DND-41 (cell line): Measurements from ENCODE around the gene TM9SF2.

Experiments used
- ATAC-seq: fragments of 200-7000 bp; cut with Tn5 transposase; 3 replicates; pipeline ENCODE4 v1.9.1; 2021; ENCODE audit warnings: low read depth; ENCODE audit not compliant: insufficient read depth
- DNase-seq: peaks from one replicate; pipeline ENCODE4 v3.0.0-alpha.2; 2020
- H2AFZ ChIP-seq: 2 replicates; pipeline ENCODE4 v1.6.0; 2012; ENCODE audit warnings: low read depth, low read length
- H3K27ac ChIP-seq: 2 replicates; pipeline ENCODE4 v1.5.1; 2012; ENCODE audit warnings: low read length, inconsistent platforms
- H3K27me3 ChIP-seq: fragments of 200-600 bp; sonication (generic); 2 replicates; pipeline ENCODE4 v1.6.0; 2012; ENCODE audit warnings: low read length, mild to moderate bottlenecking, inconsistent platforms; ENCODE audit not compliant: insufficient read depth, poor library complexity
- H3K36me3 ChIP-seq: 2 replicates; pipeline ENCODE4 v1.5.1; 2012; ENCODE audit warnings: low read length, inconsistent platforms; ENCODE audit not compliant: insufficient read depth
- H3K4me1 ChIP-seq: 2 replicates; pipeline ENCODE4 v1.5.1; 2012; ENCODE audit warnings: mild to moderate bottlenecking, low read length; ENCODE audit not compliant: insufficient read depth
- H3K4me2 ChIP-seq: 2 replicates; pipeline ENCODE4 v1.6.0; 2012; ENCODE audit warnings: mild to moderate bottlenecking, moderate library complexity, low read length, inconsistent platforms; ENCODE audit not compliant: insufficient read depth
- H3K4me3 ChIP-seq, 2 experiments: fragments of 200-600 bp in 1 of 2; shearing (Covaris generic) in 1 of 2; 2 replicates each; pipeline ENCODE4 v1.5.1; 2012 to 2016; ENCODE audit warnings: inconsistent platforms in 2 of 2, low read length in 2 of 2, mild to moderate bottlenecking in 2 of 2, low read depth in 1 of 2, moderate library complexity in 1 of 2
- H3K79me2 ChIP-seq: 2 replicates; pipeline ENCODE4 v1.6.0; 2012; ENCODE audit warnings: low read length, inconsistent platforms; ENCODE audit not compliant: insufficient read depth
- H3K9ac ChIP-seq: 2 replicates; pipeline ENCODE4 v1.6.0; 2012; ENCODE audit warnings: low read depth, mild to moderate bottlenecking, inconsistent platforms, low read length, moderate library complexity
- H3K9me3 ChIP-seq: 2 replicates; pipeline ENCODE4 v1.5.1; 2012; ENCODE audit warnings: low read length, moderate library complexity, mild to moderate bottlenecking, inconsistent platforms; ENCODE audit not compliant: insufficient read depth, severe bottlenecking
- H4K20me1 ChIP-seq: 2 replicates; pipeline ENCODE4 v1.6.0; 2012; ENCODE audit warnings: low read length; ENCODE audit not compliant: insufficient read depth
- EZH2 ChIP-seq: IDR thresholded peaks from 3 replicates; pipeline ENCODE4 v1.6.1; 2012; ENCODE audit warnings: borderline replicate concordance, low read depth, mild to moderate bottlenecking, moderate library complexity, low read length, inconsistent platforms; ENCODE audit not compliant: severe bottlenecking
- TF ChIP-seq, protein P1 (sequence below): IDR thresholded peaks from 2 replicates; pipeline ENCODE4 v1.5.1; 2012; ENCODE audit warnings: borderline replicate concordance, low read length, moderate library complexity, mild to moderate bottlenecking; ENCODE audit not compliant: poor library complexity, severe bottlenecking; ENCODE audit errors: extremely low read depth

Gene TM9SF2

DNA sequence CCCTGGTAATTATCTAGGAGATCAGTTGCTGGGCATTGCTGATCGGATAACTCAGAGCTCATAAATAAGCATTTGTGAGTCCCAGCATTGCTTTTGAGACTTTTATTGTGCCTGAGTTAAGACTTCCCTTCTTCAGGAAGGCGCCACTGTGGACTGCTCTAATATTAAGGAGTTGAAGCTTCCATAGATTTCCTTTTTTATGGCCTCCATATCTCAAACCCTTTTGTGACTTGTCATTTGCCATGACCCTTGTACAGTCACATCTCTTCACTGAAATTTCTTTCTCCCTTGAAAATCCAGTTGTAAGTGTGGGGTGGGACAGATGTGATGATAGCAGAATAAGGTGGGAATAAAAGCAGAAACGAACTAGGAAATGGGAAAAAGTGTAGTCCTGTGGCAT lies 6.3 kb downstream of the TM9SF2 start:
- no peak overlapping the region for H3K27ac ChIP-seq
- peaks cover 29% of the 10 kb centered on the region for H3K36me3 ChIP-seq
- H3K9ac ChIP-seq, result no peak overlapping the region
- TF ChIP-seq, protein P1, sequence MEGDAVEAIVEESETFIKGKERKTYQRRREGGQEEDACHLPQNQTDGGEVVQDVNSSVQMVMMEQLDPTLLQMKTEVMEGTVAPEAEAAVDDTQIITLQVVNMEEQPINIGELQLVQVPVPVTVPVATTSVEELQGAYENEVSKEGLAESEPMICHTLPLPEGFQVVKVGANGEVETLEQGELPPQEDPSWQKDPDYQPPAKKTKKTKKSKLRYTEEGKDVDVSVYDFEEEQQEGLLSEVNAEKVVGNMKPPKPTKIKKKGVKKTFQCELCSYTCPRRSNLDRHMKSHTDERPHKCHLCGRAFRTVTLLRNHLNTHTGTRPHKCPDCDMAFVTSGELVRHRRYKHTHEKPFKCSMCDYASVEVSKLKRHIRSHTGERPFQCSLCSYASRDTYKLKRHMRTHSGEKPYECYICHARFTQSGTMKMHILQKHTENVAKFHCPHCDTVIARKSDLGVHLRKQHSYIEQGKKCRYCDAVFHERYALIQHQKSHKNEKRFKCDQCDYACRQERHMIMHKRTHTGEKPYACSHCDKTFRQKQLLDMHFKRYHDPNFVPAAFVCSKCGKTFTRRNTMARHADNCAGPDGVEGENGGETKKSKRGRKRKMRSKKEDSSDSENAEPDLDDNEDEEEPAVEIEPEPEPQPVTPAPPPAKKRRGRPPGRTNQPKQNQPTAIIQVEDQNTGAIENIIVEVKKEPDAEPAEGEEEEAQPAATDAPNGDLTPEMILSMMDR, result no peak
- TF ChIP-seq EZH2, result no peak
- peaks cover 100% of the 10 kb centered on the region for H3K79me2 ChIP-seq
- H4K20me1 ChIP-seq, result peaks cover 36% of the 10 kb centered on the region; the same call in 1 of the 2 replicates
- DNase-seq (no peak), ATAC-seq (no peak)
- no peak overlapping the region for H3K4me3 ChIP-seq
- H3K9me3 ChIP-seq, result peaks cover 12% of the 10 kb centered on the region
- no peak overlapping the region for H3K4me2 ChIP-seq
- no peaks in the 10 kb centered on the region for H3K27me3 ChIP-seq
- no peak overlapping the region for H2AFZ ChIP-seq
- peaks cover 28% of the 10 kb centered on the region for H3K4me1 ChIP-seq

DNA sequence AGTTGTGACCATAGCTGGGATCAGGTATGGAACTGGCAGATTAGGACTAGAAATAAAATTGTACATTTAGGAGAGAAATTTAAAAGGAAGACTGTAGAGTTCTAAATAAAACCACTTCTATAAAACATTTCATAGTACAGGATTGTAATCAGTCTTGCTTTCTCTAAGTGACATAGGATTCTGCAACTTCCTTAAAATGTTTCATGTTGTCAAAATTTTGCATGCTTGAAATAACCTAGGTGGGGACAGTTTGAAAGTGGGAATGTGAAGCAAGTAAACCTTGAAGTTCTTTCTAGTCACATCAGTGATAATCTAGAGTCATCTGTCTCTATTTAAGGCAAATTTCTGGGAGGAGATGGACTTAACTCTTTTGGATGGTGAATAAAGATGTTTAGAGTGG lies 6.7 kb downstream of the TM9SF2 start:
- H3K9ac ChIP-seq, result no peak overlapping the region
- no peak overlapping the region for H3K4me3 ChIP-seq
- H2AFZ ChIP-seq, result no peak overlapping the region
- H4K20me1 ChIP-seq, result peaks cover 34% of the 10 kb centered on the region; the same call in 1 of the 2 replicates
- H3K4me2 ChIP-seq, result no peak overlapping the region
- no peak for TF ChIP-seq EZH2
- TF ChIP-seq, protein P1, result no peak
- H3K79me2 ChIP-seq, result peaks cover 100% of the 10 kb centered on the region
- H3K4me1 ChIP-seq, result peaks cover 24% of the 10 kb centered on the region
- H3K27ac ChIP-seq, result no peak overlapping the region
- no peak for ATAC-seq
- no peaks in the 10 kb centered on the region for H3K27me3 ChIP-seq
- DNase-seq, result no peak
- peaks cover 29% of the 10 kb centered on the region for H3K36me3 ChIP-seq
- peaks cover 12% of the 10 kb centered on the region for H3K9me3 ChIP-seq

DNA sequence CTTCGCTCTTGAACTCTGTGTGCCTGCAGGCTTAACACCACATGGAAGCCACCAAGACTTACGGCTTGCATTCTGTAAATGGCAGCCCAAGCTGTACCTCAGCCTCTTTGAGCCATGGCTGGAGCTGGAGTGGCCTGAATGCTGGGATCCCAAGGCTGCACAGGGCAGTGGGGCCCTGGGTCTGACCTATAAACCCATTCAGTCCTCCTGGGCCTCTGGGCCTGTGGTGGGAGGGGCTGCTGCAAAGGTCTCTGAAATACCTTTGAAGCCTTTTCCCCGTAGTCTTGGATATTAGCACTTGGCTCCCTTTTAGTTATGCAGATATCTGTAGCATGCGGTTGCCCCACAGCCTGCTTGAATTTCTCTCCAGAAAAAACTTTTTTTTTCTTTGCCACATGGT lies 8.2 kb downstream of the TM9SF2 start:
- Histone ChIP-seq H3K4me3 (no peak overlapping the region), H3K4me2 (no peak overlapping the region), H4K20me1 (peaks cover 44% of the 10 kb centered on the region; the same call in 1 of the 2 replicates), H3K9ac (no peak overlapping the region), H3K27ac (no peak overlapping the region), H3K9me3 (peaks cover 12% of the 10 kb centered on the region), H3K79me2 (peaks cover 100% of the 10 kb centered on the region), H3K4me1 (peaks cover 10% of the 10 kb centered on the region; the same call in 1 of the 2 replicates), H3K36me3 (peaks cover 29% of the 10 kb centered on the region), H3K27me3 (no peaks in the 10 kb centered on the region), H2AFZ (no peak overlapping the region)
- ATAC-seq (no peak), DNase-seq (no peak)
- TF ChIP-seq, protein P1, result no peak
- no peak for TF ChIP-seq EZH2

DNA sequence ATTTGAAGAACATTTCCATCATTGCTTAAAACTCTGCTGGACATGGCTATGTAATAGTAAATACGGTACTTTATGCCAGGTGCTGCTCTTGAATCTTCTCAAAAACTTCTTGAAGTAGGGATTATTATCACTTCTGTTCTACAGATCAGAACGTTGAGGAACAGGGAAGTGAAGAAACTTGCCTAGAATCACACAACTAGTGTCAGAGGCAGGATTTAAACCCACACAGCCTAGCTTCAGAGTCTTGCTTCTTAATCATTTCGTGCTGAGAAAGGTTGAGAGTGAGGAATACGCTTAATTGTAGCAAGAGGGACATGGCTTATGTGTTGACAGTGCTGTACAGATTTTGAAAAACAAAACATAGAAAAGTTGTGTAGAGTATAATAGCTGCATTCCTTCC lies 13.5 kb downstream of the TM9SF2 start:
- Histone ChIP-seq H3K9me3 (no peaks in the 10 kb centered on the region), H3K36me3 (peaks cover 19% of the 10 kb centered on the region; the same call in 1 of the 2 replicates), H3K27me3 (no peaks in the 10 kb centered on the region), H2AFZ (no peak overlapping the region), H3K4me2 (no peak overlapping the region), H3K4me1 (no peaks in the 10 kb centered on the region), H4K20me1 (peaks cover 54% of the 10 kb centered on the region; the same call in 1 of the 2 replicates), H3K27ac (no peak overlapping the region), H3K79me2 (peaks cover 83% of the 10 kb centered on the region), H3K9ac (no peak overlapping the region), H3K4me3 (no peak overlapping the region)
- DNase-seq (no peak), ATAC-seq (no peak)
- TF ChIP-seq EZH2, result no peak
- TF ChIP-seq, protein P1, result no peak
